Measurements from ENCODE around the gene CD38. TPM values are rescaled to one million over a fixed set of nuclear protein-coding genes. Genes with fewer than 3 reads are reported as not detected.

Gene CD38
- total and polyA plus RNA-seq, 2 of the 13 experiments (the other 11 are each of a cell fraction or from before 2014, with no cell fraction given) = not detected

- TF ChIP-seq, protein P1, sequence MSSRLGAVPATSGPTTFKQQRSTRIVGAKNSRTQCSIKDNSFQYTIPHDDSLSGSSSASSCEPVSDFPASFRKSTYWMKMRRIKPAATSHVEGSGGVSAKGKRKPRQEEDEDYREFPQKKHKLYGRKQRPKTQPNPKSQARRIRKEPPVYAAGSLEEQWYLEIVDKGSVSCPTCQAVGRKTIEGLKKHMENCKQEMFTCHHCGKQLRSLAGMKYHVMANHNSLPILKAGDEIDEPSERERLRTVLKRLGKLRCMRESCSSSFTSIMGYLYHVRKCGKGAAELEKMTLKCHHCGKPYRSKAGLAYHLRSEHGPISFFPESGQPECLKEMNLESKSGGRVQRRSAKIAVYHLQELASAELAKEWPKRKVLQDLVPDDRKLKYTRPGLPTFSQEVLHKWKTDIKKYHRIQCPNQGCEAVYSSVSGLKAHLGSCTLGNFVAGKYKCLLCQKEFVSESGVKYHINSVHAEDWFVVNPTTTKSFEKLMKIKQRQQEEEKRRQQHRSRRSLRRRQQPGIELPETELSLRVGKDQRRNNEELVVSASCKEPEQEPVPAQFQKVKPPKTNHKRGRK (CRISPR knock-in tag; IDR thresholded peaks at IDR 0.05) = no peak
- TF ChIP-seq ZNF547 (CRISPR knock-in tag; IDR thresholded peaks at IDR 0.05) = no peak
- peak; percentile 54; the same call in 1 of the 2 replicates for TF ChIP-seq FOXK1 (CRISPR knock-in tag; IDR thresholded peaks at IDR 0.05; ENCODE audit: borderline replicate concordance, low read depth)
- TF ChIP-seq SP1 (IDR thresholded peaks at IDR 0.05) = no peak
- TF ChIP-seq SP1 (CRISPR knock-in tag; IDR thresholded peaks at IDR 0.05) = no peak
- no peak for TF ChIP-seq ZNF142 (CRISPR knock-in tag; IDR thresholded peaks at IDR 0.05)
- TF ChIP-seq ADNP (CRISPR knock-in tag; IDR thresholded peaks at IDR 0.05) = no peak
- TF ChIP-seq CREM (IDR thresholded peaks at IDR 0.05) = 0 out of 2 replicates have a peak, but pooled peaks have one; percentile 31
- TF ChIP-seq CREM (CRISPR knock-in tag; IDR thresholded peaks at IDR 0.05) = no peak
- TF ChIP-seq ZNF432 (CRISPR knock-in tag; IDR thresholded peaks at IDR 0.05; ENCODE audit: borderline replicate concordance) = no peak
- no peak for TF ChIP-seq NAIF1 (CRISPR knock-in tag; IDR thresholded peaks at IDR 0.05; ENCODE audit: borderline replicate concordance)
- no peak for TF ChIP-seq KDM5B (CRISPR knock-in tag; IDR thresholded peaks at IDR 0.05; ENCODE audit: borderline replicate concordance)
- TF ChIP-seq MED1 (CRISPR knock-in tag; IDR thresholded peaks at IDR 0.05) = peak; percentile 30; the same call in 1 of the 2 replicates
- 0 out of 2 replicates have a peak, but pooled peaks have one; percentile 8 for TF ChIP-seq ZFX (CRISPR knock-in tag; IDR thresholded peaks at IDR 0.05; ENCODE audit: low read depth)
- TF ChIP-seq, protein P2, sequence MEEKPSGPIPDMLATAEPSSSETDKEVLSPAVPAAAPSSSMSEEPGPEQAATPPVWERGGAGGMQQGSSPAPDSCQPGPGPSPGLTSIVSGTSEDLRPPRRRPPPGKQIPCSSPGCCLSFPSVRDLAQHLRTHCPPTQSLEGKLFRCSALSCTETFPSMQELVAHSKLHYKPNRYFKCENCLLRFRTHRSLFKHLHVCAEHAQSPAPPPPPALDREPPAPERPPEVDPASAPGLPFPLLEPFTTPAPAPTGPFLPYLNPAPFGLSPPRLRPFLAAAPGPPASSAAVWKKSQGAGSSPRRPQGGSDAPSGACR (CRISPR knock-in tag; IDR thresholded peaks at IDR 0.05) = no peak
- TF ChIP-seq CEBPG (CRISPR knock-in tag; IDR thresholded peaks at IDR 0.05) = peak; percentile 84
- TF ChIP-seq, protein P3, sequence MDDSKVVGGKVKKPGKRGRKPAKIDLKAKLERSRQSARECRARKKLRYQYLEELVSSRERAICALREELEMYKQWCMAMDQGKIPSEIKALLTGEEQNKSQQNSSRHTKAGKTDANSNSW (CRISPR knock-in tag; IDR thresholded peaks at IDR 0.05; ENCODE audit: borderline replicate concordance) = no peak
- no peak for TF ChIP-seq HMGA1 (CRISPR knock-in tag; conservative IDR thresholded peaks at IDR 0.05)
- TF ChIP-seq GPBP1L1 (CRISPR knock-in tag; IDR thresholded peaks at IDR 0.05) = no peak
- no peak for TF ChIP-seq ZSCAN21 (CRISPR knock-in tag; IDR thresholded peaks at IDR 0.05; ENCODE audit: borderline replicate concordance)
Measured at GRCh38 chr4:15740764-15741404, 37.2 kb upstream of the CD38 start (continued).
